GM21423 (cell line): ENCODE measurements around the gene CTIF.

ENCODE experiments used
- ATAC-seq: cut with Tn5 transposase; IDR thresholded peaks from one replicate; pipeline ENCODE4 v1.9.1; 2021; ENCODE audit warnings: mild to moderate bottlenecking, moderate library complexity; ENCODE audit not compliant: unreplicated experiment

CTIF gene

GRCh38 chr18:48617844-48618497 lies 79.1 kb downstream of the CTIF start:
- ATAC-seq = no peak

GRCh38 chr18:48619016-48619415 lies 80.2 kb downstream of the CTIF start:
- ATAC-seq = no peak

- no peak for ATAC-seq
Observed at GRCh38 chr18:48619501-48619900, 80.7 kb downstream of the CTIF start.

- no peak for ATAC-seq
Observed at GRCh38 chr18:48620071-48620470, 81.2 kb downstream of the CTIF start.

GRCh38 chr18:48621240-48621639 lies 82.4 kb downstream of the CTIF start:
- no peak for ATAC-seq

- ATAC-seq = no peak
Observed at GRCh38 chr18:48621815-48622555, 83.2 kb downstream of the CTIF start.

GRCh38 chr18:48622911-48623431 lies 84.1 kb downstream of the CTIF start:
- ATAC-seq = no peak

- no peak for ATAC-seq
Observed at GRCh38 chr18:48623468-48624235, 84.8 kb downstream of the CTIF start.

GRCh38 chr18:48624856-48625255 lies 86.0 kb downstream of the CTIF start:
- no peak for ATAC-seq

GRCh38 chr18:48627216-48627615 lies 88.4 kb downstream of the CTIF start:
- no peak for ATAC-seq

- no peak for ATAC-seq
Observed at GRCh38 chr18:48629730-48630324, 91.0 kb downstream of the CTIF start.

GRCh38 chr18:48631851-48632250 lies 93.0 kb downstream of the CTIF start:
- ATAC-seq = no peak

- no peak for ATAC-seq
Observed at GRCh38 chr18:48632676-48633257, 93.9 kb downstream of the CTIF start.

- no peak for ATAC-seq
Observed at GRCh38 chr18:48634491-48634890, 95.7 kb downstream of the CTIF start.

- no peak for ATAC-seq
Observed at GRCh38 chr18:48634975-48635374, 96.1 kb downstream of the CTIF start.

GRCh38 chr18:48635806-48636205 lies 97.0 kb downstream of the CTIF start:
- no peak for ATAC-seq

GRCh38 chr18:48636436-48636835 lies 97.6 kb downstream of the CTIF start:
- ATAC-seq = no peak

GRCh38 chr18:48637081-48637990 lies 98.5 kb downstream of the CTIF start:
- ATAC-seq = no peak

- ATAC-seq = no peak
Observed at GRCh38 chr18:48638451-48638850, 99.6 kb downstream of the CTIF start.
